Testis (tissue), 2 donors: Measurements from ENCODE around the gene ASB5.

ENCODE experiments used
- POLR2A ChIP-seq: fragments of 450-650 bp; IDR thresholded peaks from one replicate; pipeline ENCODE4 v1.6.1; 2017; ENCODE audit warnings: antibody characterized with exemption, mild to moderate bottlenecking, moderate library complexity
- TF ChIP-seq, protein P1 (sequence below), 3 experiments: fragments of 450-650 bp in 2 of 3; fragments of 200-600 bp in 1 of 3; sonication (generic) in 1 of 3; IDR thresholded peaks; one replicate each; pipeline ENCODE4 v1.5.1; 2016 to 2019; ENCODE audit warnings: antibody characterized with exemption in 3 of 3, mild to moderate bottlenecking in 2 of 3, moderate library complexity in 1 of 3

DNA sequence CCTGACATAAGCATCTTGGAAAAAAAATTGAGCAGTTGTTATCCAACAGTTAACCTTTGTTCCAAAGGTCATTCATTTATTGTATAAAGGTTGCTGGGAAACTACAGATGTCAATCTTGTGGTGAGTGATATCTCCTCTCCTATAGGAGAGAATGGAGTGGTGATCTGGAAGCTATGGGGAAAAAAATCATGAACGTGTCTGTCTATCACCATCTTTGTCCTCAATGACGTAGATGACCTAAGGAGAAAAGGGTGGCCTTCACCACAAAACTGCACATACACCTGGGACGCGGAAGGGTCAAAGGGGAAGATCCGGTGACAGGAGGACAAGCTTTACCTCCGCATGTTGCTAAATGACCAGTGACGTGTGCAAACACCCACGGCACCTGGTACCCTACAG, 27.3 kb downstream of the ASB5 start:
- TF ChIP-seq, protein P1, sequence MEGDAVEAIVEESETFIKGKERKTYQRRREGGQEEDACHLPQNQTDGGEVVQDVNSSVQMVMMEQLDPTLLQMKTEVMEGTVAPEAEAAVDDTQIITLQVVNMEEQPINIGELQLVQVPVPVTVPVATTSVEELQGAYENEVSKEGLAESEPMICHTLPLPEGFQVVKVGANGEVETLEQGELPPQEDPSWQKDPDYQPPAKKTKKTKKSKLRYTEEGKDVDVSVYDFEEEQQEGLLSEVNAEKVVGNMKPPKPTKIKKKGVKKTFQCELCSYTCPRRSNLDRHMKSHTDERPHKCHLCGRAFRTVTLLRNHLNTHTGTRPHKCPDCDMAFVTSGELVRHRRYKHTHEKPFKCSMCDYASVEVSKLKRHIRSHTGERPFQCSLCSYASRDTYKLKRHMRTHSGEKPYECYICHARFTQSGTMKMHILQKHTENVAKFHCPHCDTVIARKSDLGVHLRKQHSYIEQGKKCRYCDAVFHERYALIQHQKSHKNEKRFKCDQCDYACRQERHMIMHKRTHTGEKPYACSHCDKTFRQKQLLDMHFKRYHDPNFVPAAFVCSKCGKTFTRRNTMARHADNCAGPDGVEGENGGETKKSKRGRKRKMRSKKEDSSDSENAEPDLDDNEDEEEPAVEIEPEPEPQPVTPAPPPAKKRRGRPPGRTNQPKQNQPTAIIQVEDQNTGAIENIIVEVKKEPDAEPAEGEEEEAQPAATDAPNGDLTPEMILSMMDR (IDR thresholded peaks at IDR 0.05) = no peak
- no peak for TF ChIP-seq POLR2A
